DMS153 treated with DMSO at 0.1 percent for 48 hours (cell line): ENCODE measurements around the gene PSMD11.
"Not testable (repeated sequence)": the region's sequence is repeated elsewhere in the genome, so short reads cannot be mapped to it uniquely, and the experiment has no call there.

Experiments used
- DNase-seq: peaks from one replicate; lab custom pipeline; 2025; ENCODE audit not compliant: unreplicated experiment; lab: John Stamatoyannopoulos, UW

The PSMD11 gene

GRCh38 chr17:32444301-32445073 lies at the start of gene PSMD11:
Gene PSMD11 (plus strand): TSS chr17:32444510. CDS start chr17:32444524, 14 bp downstream.
- DNase-seq = peak; percentile 38

GRCh38 chr17:32396343-32396742 lies 48.0 kb upstream of the PSMD11 start:
- no peak for DNase-seq

- DNase-seq = no peak
Observed at GRCh38 chr17:32398946-32399345, 45.4 kb upstream of the PSMD11 start.

- not testable (repeated sequence) for DNase-seq
Observed at GRCh38 chr17:32410085-32410484, 34.2 kb upstream of the PSMD11 start.

- no peak for DNase-seq
Observed at GRCh38 chr17:32426894-32427293, 17.4 kb upstream of the PSMD11 start.

- DNase-seq = no peak
Observed at GRCh38 chr17:32429598-32429997, 14.7 kb upstream of the PSMD11 start.

GRCh38 chr17:32440722-32441121 lies 3.6 kb upstream of the PSMD11 start:
- no peak for DNase-seq

- DNase-seq = no peak
Observed at GRCh38 chr17:32441886-32442285, 2.4 kb upstream of the PSMD11 start.

GRCh38 chr17:32443827-32444300 lies 446 bp upstream of the PSMD11 start:
- DNase-seq = no peak

- DNase-seq = no peak
Observed at GRCh38 chr17:32445074-32445415, 735 bp downstream of the PSMD11 start.

- DNase-seq = no peak
Observed at GRCh38 chr17:32445497-32445896, 1.2 kb downstream of the PSMD11 start.

- DNase-seq = no peak
Observed at GRCh38 chr17:32445971-32446370, 1.7 kb downstream of the PSMD11 start.

- no peak for DNase-seq
Observed at GRCh38 chr17:32446949-32447348, 2.6 kb downstream of the PSMD11 start.

GRCh38 chr17:32449963-32450362 lies 5.7 kb downstream of the PSMD11 start:
- DNase-seq = no peak

GRCh38 chr17:32450379-32450778 lies 6.1 kb downstream of the PSMD11 start:
- not testable (repeated sequence) for DNase-seq

GRCh38 chr17:32451879-32452278 lies 7.6 kb downstream of the PSMD11 start:
- DNase-seq = no peak

GRCh38 chr17:32452281-32452680 lies 8.0 kb downstream of the PSMD11 start:
- no peak for DNase-seq

GRCh38 chr17:32453370-32453769 lies 9.1 kb downstream of the PSMD11 start:
- no peak for DNase-seq

- DNase-seq = no peak
Observed at GRCh38 chr17:32458371-32458770, 14.1 kb downstream of the PSMD11 start.

GRCh38 chr17:32460054-32460453 lies 15.7 kb downstream of the PSMD11 start:
- DNase-seq = no peak

GRCh38 chr17:32461498-32461852 lies 17.2 kb downstream of the PSMD11 start:
- DNase-seq = no peak

- DNase-seq = no peak
Observed at GRCh38 chr17:32461853-32462617, 17.7 kb downstream of the PSMD11 start.
